ENCODE measurements around the gene CAPNS2.

Gene CAPNS2

DNA sequence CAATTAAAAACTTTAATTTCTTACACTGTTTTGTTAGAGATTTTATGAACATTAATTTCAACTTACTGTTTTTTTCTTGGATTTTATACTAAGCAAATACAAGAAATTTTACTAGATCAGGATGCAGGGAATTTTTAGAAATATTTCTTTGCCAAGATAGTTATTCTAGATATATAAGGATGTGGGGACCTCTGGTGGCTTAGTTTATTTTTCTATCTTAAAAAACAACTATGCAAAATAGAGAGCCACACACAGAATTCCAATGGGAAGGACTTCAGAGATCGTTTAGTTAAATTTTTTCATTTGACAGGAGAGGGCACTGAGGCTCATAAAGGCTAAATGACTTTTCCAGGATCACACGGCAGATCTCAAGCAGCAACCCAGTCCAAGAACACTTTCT lies 23.0 kb upstream of the CAPNS2 start:
- in situ Hi-C loops (cut with HindIII; ENCODE audit: low sequenced_read_pairs) = no loop called here
- no peak overlapping the region for H3K4me3 ChIP-seq (ENCODE audit: low read depth, low read length)
- DNase-seq (ENCODE audit: low read depth) = peak; percentile 31
- TF ChIP-seq, protein P1, sequence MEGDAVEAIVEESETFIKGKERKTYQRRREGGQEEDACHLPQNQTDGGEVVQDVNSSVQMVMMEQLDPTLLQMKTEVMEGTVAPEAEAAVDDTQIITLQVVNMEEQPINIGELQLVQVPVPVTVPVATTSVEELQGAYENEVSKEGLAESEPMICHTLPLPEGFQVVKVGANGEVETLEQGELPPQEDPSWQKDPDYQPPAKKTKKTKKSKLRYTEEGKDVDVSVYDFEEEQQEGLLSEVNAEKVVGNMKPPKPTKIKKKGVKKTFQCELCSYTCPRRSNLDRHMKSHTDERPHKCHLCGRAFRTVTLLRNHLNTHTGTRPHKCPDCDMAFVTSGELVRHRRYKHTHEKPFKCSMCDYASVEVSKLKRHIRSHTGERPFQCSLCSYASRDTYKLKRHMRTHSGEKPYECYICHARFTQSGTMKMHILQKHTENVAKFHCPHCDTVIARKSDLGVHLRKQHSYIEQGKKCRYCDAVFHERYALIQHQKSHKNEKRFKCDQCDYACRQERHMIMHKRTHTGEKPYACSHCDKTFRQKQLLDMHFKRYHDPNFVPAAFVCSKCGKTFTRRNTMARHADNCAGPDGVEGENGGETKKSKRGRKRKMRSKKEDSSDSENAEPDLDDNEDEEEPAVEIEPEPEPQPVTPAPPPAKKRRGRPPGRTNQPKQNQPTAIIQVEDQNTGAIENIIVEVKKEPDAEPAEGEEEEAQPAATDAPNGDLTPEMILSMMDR (IDR thresholded peaks at IDR 0.05; ENCODE audit: low read depth, low read length, missing control alignments) = no peak

DNA sequence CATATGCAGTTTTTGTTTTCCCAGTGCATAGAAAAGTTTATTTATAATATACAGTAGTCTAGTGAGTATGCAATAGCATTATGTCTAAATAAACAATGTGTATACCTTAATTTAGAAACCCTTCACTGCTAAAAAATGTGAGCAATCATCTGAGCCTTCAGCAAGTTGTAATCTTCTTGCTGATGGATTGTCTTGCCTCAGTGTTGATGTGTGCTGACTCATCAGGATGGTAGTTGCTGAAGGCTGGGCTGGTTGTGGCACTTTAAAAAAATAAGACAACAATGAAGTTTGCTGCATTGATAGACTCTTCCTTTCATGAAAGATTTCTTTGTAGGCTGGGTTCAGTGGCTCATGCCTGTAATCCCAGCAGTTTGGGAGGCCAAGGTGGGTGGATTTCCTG lies 13.9 kb upstream of the CAPNS2 start:
- TF ChIP-seq, protein P1 (IDR thresholded peaks at IDR 0.05; ENCODE audit: low read depth, low read length, missing control alignments) = no peak
- no peak for DNase-seq (ENCODE audit: low read depth)
- H3K4me3 ChIP-seq (ENCODE audit: low read depth, low read length) = no peak overlapping the region
- in situ Hi-C loops (cut with HindIII; ENCODE audit: low sequenced_read_pairs) = loop anchor here (5.0 kb wide), 1 partner anchor 85 kb away; no protein-coding TSS in a partner anchor

DNA sequence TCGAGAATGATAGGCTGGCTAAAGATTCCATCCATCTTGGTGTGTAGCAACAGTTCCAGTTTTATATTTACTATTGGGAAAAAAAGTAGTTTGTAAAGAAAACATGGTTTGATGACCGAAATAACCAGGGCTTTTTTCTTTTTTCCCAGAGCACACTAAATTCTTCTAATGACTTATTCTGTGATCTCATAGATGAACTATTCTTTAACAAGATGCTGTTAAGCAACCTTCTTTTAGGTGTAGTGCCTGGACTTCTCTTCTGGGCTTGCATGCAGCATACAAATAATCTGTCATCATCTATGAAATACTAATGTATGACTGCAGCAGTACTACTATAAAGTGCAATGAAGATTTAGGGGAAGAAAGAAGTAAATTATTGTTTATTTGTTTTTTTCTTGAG lies 11.0 kb upstream of the CAPNS2 start:
- TF ChIP-seq, protein P1 (IDR thresholded peaks at IDR 0.05; ENCODE audit: low read depth, low read length, missing control alignments) = no peak
- H3K4me3 ChIP-seq (ENCODE audit: low read depth, low read length) = no peak overlapping the region
- DNase-seq (ENCODE audit: low read depth) = no peak
- in situ Hi-C loops (cut with HindIII; ENCODE audit: low sequenced_read_pairs) = no loop called here

DNA sequence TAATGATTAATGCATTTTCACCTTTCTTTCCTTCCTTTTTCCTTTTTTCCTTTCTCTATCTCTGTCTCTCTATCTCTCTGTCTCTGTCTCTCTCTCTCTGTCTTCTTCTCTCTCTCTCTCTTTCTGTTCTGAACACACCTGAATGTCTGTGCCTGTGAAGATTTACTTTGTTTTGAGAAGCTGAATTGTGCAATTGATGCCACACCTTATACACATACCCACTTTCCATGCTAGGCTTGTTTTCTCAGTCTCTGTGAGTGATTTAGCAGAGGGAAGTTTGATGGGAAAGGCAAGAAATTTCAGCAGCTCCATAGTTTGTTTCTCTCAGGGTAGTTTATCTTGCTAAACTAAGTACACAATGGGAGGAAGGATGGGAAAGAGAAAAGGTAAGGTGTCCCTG lies 9.3 kb upstream of the CAPNS2 start:
- H3K4me3 ChIP-seq (ENCODE audit: low read depth, low read length) = no peak overlapping the region
- in situ Hi-C loops (cut with HindIII; ENCODE audit: low sequenced_read_pairs) = no loop called here
- TF ChIP-seq, protein P1 (IDR thresholded peaks at IDR 0.05; ENCODE audit: low read depth, low read length, missing control alignments) = no peak
- DNase-seq (ENCODE audit: low read depth) = no peak

DNA sequence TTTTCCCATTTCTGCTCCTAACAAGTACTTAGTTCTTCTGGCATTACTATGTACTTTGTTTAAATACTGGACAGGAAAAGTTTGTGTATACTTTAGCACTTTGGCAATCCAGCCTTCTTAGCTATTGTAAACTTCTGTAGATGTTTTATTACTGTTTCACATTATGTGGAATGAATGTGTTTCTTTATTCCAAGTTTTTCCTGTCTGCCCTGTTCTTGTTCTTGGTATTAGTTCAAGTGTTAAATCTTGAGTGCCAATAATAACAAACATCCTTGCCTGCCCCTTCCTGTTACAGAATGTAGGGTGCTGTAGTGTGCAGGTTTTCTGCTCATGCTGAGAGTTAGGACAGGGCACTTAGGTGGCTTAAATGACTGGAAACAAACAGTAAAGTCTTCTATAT lies 7.3 kb upstream of the CAPNS2 start:
- DNase-seq (ENCODE audit: low read depth) = no peak
- in situ Hi-C loops (cut with HindIII; ENCODE audit: low sequenced_read_pairs) = no loop called here
- H3K4me3 ChIP-seq (ENCODE audit: low read depth, low read length) = no peak overlapping the region
- TF ChIP-seq, protein P1 (IDR thresholded peaks at IDR 0.05; ENCODE audit: low read depth, low read length, missing control alignments) = no peak

DNA sequence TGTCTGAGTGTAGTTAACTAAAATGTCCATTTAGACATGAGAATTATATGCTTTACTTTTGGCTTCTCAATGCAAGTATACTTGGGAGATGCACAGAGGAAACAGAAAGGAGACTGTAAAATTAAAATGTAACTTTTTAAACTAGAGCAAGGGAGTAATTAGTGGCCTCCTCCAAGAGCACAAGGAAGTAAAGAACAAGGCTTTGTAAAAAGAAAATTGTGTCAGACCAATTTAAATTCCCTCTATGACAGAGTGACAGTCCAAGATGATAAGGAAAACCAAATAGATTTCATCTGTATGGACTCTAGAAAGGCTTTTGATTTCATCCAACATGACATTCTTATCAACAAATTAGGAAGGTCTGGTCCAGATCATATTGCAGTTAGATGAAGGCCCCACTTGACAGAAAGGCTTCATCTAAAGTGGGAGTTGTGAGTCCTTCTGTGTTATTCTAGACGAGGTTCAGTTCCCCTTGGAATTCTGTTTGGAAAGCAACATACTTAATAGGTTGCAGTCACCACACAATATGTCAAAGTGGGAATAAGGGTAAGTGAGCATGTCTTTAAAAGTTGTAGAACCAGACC lies 6.5 kb upstream of the CAPNS2 start:
- H3K4me3 ChIP-seq (ENCODE audit: low read depth, low read length) = no peak overlapping the region
- no peak for DNase-seq (ENCODE audit: low read depth)
- in situ Hi-C loops (cut with HindIII; ENCODE audit: low sequenced_read_pairs) = no loop called here
- TF ChIP-seq, protein P1 (IDR thresholded peaks at IDR 0.05; ENCODE audit: low read depth, low read length, missing control alignments) = no peak

All from astrocyte of the cerebellum (primary cell).